ENCODE measurements around the gene P3H1.

- TF ChIP-seq POLR2A (IDR thresholded peaks at IDR 0.05; ENCODE audit: extremely low read depth, insufficient read length) (no peak), CTCF (IDR thresholded peaks at IDR 0.05; ENCODE audit: low read depth, low read length) (no peak), MYC (IDR thresholded peaks at IDR 0.05; ENCODE audit: low read depth, low read length) (no peak)
- TF ChIP-seq, protein P1, sequence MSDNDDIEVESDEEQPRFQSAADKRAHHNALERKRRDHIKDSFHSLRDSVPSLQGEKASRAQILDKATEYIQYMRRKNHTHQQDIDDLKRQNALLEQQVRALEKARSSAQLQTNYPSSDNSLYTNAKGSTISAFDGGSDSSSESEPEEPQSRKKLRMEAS (IDR thresholded peaks at IDR 0.05; ENCODE audit: low read depth, low read length): no peak
These were observed 40.3 kb upstream of the P3H1 start for GRCh38 chr1:42807056-42807668.

Data from NB4 (cell line).